ENCODE data around the gene TBC1D22A.

- TF ChIP-seq CTCF (IDR thresholded peaks at IDR 0.05; ENCODE audit: low read depth, low read length, missing input control) (no peak), EGR1 (IDR thresholded peaks at IDR 0.05; ENCODE audit: low read depth in 2 of 2) (no peak), RAD21 (IDR thresholded peaks at IDR 0.05) (no peak), TAF1 (conservative IDR thresholded peaks at IDR 0.05) (no peak), SP1 (IDR thresholded peaks at IDR 0.05) (no peak), ATF3 (IDR thresholded peaks at IDR 0.05) (no peak), REST (IDR thresholded peaks at IDR 0.05) (no peak), YY1 (IDR thresholded peaks at IDR 0.05) (no peak), GABPA (IDR thresholded peaks at IDR 0.05 in 1 of 2, conservative IDR thresholded peaks at IDR 0.05 in 1 of 2) (no peak), ZBTB33 (IDR thresholded peaks at IDR 0.05) (no peak)
Measured at GRCh38 chr22:46748206-46748907, 14.1 kb upstream of the TBC1D22A start.
